OCI-LY1 (cell line): Measurements from ENCODE around the gene PAPOLA.

Experiments
- EZH2 ChIP-seq: fragments of 200-600 bp; sonication (generic), shearing (Covaris generic); IDR thresholded peaks from 2 replicates; pipeline ENCODE4 v1.8.0; 2017; ENCODE audit warnings: borderline replicate concordance, mixed run types, mild to moderate bottlenecking, antibody characterized with exemption, low read length, moderate library complexity, mixed read lengths
- TF ChIP-seq, protein P1 (sequence below): fragments of 200-600 bp; sonication (generic), shearing (Covaris generic); IDR thresholded peaks from 2 replicates; pipeline ENCODE4 v1.5.1; 2017; ENCODE audit warnings: mild to moderate bottlenecking, antibody characterized with exemption, low read length, moderate library complexity, mixed read lengths

DNA sequence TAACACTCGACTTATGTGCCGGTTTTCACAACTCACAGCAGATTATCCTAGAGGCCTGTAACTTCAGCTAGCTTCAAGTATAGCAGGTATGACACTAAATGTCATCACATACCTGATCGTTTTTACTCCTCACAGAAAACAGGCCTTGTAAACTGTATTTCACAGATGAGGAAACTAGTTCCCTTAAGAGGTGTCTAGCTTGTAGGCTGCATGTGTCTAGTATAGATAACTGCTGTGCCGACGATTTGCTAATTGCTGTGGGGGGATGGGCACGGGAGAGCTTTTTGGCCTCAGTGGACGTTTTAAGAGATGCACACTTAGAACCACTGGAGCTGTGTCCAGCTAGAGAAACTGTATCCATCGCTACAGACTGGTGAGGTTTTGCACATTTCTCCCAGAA, 78.8 kb downstream of the PAPOLA start:
- TF ChIP-seq, protein P1, sequence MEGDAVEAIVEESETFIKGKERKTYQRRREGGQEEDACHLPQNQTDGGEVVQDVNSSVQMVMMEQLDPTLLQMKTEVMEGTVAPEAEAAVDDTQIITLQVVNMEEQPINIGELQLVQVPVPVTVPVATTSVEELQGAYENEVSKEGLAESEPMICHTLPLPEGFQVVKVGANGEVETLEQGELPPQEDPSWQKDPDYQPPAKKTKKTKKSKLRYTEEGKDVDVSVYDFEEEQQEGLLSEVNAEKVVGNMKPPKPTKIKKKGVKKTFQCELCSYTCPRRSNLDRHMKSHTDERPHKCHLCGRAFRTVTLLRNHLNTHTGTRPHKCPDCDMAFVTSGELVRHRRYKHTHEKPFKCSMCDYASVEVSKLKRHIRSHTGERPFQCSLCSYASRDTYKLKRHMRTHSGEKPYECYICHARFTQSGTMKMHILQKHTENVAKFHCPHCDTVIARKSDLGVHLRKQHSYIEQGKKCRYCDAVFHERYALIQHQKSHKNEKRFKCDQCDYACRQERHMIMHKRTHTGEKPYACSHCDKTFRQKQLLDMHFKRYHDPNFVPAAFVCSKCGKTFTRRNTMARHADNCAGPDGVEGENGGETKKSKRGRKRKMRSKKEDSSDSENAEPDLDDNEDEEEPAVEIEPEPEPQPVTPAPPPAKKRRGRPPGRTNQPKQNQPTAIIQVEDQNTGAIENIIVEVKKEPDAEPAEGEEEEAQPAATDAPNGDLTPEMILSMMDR = no peak
- no peak for TF ChIP-seq EZH2
